ENCODE results near the gene TMOD2. TPM values are rescaled to one million over a fixed set of nuclear protein-coding genes. Genes with fewer than 3 reads are reported as not detected.

The TMOD2 gene
- total RNA-seq, 2 experiments from 2014 or later = 0.44 TPM; not detected in 1

DNA sequence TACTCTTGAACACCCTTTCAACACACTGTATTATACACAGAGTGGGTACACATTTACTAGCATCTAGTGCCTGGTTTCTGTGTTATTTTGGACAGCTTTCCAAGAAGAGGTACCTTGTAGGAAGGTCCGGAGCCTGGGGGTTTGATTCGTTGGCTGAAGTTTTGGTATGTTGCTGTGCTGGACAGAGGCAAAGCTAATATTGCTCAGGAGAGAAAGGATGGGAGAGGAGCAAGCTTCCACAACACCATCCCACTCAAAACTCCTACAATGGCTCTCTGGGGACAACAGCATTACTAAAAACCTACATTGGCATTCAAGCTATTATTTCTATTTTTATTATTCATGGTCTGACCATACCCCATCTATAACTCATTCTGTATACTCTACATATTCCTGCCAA lies 12.8 kb upstream of the TMOD2 start:
- no peak overlapping the region for H3K4me3 ChIP-seq (ENCODE audit: low read depth, low read length, poor library complexity, severe bottlenecking)

DNA sequence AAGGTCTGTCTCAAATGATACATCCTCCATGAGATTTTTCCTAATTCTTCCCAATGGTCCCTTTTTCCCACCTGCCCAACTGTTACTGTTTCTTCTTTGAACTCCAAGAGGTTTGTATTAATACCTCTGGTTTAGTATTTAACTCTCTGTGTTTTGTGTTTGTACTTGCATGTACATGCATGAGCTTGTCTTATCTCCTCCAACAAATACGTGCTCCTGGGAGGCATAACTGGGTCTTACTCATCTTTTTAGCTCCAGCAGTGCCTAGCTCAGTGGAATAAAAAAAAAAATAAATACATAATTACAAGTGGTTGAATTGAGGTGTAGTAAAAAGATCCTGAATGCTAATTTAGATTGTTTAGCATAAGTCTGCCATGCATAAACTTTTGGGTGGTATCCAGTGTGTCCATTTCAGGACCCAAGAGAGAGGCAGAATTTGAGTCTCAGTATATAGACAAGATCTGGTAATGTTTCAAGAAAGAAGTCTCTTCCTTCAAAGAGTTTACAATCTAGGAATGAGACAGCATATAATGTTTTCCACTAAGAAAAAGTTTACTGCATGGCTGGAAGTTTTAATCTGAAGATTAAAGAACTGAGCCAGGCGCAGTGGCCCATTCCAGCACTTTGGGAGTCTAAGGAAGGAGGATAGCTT lies 12.2 kb upstream of the TMOD2 start:
- H3K4me1 ChIP-seq (ENCODE audit: insufficient read depth, low read length, poor library complexity, severe bottlenecking) = no peaks in the 10 kb centered on the region
- TF ChIP-seq, protein P1, sequence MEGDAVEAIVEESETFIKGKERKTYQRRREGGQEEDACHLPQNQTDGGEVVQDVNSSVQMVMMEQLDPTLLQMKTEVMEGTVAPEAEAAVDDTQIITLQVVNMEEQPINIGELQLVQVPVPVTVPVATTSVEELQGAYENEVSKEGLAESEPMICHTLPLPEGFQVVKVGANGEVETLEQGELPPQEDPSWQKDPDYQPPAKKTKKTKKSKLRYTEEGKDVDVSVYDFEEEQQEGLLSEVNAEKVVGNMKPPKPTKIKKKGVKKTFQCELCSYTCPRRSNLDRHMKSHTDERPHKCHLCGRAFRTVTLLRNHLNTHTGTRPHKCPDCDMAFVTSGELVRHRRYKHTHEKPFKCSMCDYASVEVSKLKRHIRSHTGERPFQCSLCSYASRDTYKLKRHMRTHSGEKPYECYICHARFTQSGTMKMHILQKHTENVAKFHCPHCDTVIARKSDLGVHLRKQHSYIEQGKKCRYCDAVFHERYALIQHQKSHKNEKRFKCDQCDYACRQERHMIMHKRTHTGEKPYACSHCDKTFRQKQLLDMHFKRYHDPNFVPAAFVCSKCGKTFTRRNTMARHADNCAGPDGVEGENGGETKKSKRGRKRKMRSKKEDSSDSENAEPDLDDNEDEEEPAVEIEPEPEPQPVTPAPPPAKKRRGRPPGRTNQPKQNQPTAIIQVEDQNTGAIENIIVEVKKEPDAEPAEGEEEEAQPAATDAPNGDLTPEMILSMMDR (conservative IDR thresholded peaks at IDR 0.05; ENCODE audit: low read length) = no peak
- 0 out of 2 replicates have a peak, but pooled peaks have one; percentile 2 for TF ChIP-seq EZH2phosphoT487 (IDR thresholded peaks at IDR 0.05; ENCODE audit: borderline replicate concordance, low read depth, low read length)
- H2AFZ ChIP-seq (ENCODE audit: low read length) = no peak overlapping the region
- POLR2A ChIA-PET = interaction anchor here (0.6 kb wide), 1 partner anchor 633 kb away, joined by 4 read pairs; no protein-coding TSS in a partner anchor
- no peaks in the 10 kb centered on the region for H3K9me3 ChIP-seq (ENCODE audit: low read length)
- no peaks in the 10 kb centered on the region for H4K20me1 ChIP-seq (ENCODE audit: insufficient read depth, low read length)
- intact Hi-C loops (cut with micrococcal nuclease; ENCODE audit: unreplicated experiment) = loop anchor here (10.0 kb wide), 1 partner anchor 84 kb away; no protein-coding TSS in a partner anchor
- H3K79me2 ChIP-seq (ENCODE audit: insufficient read depth, low read depth, low read length) = no peaks in the 10 kb centered on the region
- H3K9me2 ChIP-seq (ENCODE audit: insufficient read depth, low read length) = no peaks in the 10 kb centered on the region
- H3K27ac ChIP-seq (ENCODE audit: low read depth, low read length, poor library complexity, severe bottlenecking) = no peak overlapping the region
- H3K4me3 ChIP-seq (ENCODE audit: low read depth, low read length, poor library complexity, severe bottlenecking) = no peak overlapping the region
- CTCF ChIA-PET (ENCODE audit: unreplicated experiment) = no interaction called here
- no peaks in the 10 kb centered on the region for H3K36me3 ChIP-seq (ENCODE audit: insufficient read depth, low read length)
- no peak for DNase-seq (ENCODE audit: low spot score)
- BruUV-seq (replicated peaks) = no TSS peak
- no peak overlapping the region for H3K4me2 ChIP-seq (ENCODE audit: low read length)

More for the DNA sequence above, 12.8 kb upstream of the TMOD2 start:
- intact Hi-C loops (cut with micrococcal nuclease; ENCODE audit: unreplicated experiment) = loop anchor here (10.0 kb wide), 1 partner anchor 84 kb away; no protein-coding TSS in a partner anchor
- H3K4me1 ChIP-seq (ENCODE audit: insufficient read depth, low read length, poor library complexity, severe bottlenecking) = no peaks in the 10 kb centered on the region
- no peak overlapping the region for H3K4me2 ChIP-seq (ENCODE audit: low read length)
- H3K36me3 ChIP-seq (ENCODE audit: insufficient read depth, low read length) = no peaks in the 10 kb centered on the region
- TF ChIP-seq EZH2phosphoT487 (IDR thresholded peaks at IDR 0.05; ENCODE audit: borderline replicate concordance, low read depth, low read length) = no peak
- TF ChIP-seq, protein P1 (conservative IDR thresholded peaks at IDR 0.05; ENCODE audit: low read length) = no peak
- H2AFZ ChIP-seq (ENCODE audit: low read length) = no peak overlapping the region
- H3K9me2 ChIP-seq (ENCODE audit: insufficient read depth, low read length) = no peaks in the 10 kb centered on the region
- H3K27ac ChIP-seq (ENCODE audit: low read depth, low read length, poor library complexity, severe bottlenecking) = no peak overlapping the region
- ChIA-PET POLR2A (interaction anchor here (0.6 kb wide), 1 partner anchor 632 kb away, joined by 4 read pairs; no protein-coding TSS in a partner anchor), CTCF (ENCODE audit: unreplicated experiment) (no interaction called here)
- H3K9me3 ChIP-seq (ENCODE audit: low read length) = no peaks in the 10 kb centered on the region
- no peaks in the 10 kb centered on the region for H4K20me1 ChIP-seq (ENCODE audit: insufficient read depth, low read length)
- no peak for DNase-seq (ENCODE audit: low spot score)
- H3K79me2 ChIP-seq (ENCODE audit: insufficient read depth, low read depth, low read length) = no peaks in the 10 kb centered on the region
- no TSS peak for BruUV-seq (replicated peaks)

DNA sequence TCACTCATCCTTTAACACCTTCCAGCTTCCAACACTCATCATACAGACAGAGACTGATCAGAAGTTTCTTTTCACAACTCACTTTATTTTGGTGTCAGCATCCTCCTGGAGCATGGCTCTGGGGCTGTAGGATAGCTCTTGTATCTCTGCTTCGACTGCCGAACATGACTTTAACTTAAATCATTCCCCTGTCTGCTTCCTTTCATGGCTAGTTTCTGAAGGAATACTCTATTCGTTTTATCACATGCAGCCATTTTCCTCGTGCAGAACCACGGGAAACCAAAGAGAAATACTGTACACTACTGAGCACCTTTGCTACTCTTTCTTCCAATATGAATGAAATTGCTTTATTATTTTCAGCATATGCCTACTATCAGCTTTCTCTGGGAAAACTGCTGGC lies 2.1 kb upstream of the TMOD2 start:
- H4K20me1 ChIP-seq (ENCODE audit: insufficient read depth, low read length) = no peaks in the 10 kb centered on the region
- BruUV-seq (replicated peaks) = no TSS peak
- intact Hi-C loops (cut with micrococcal nuclease; ENCODE audit: unreplicated experiment) = no loop called here
- no peak overlapping the region for H3K4me3 ChIP-seq (ENCODE audit: low read depth, low read length, poor library complexity, severe bottlenecking)
- no peaks in the 10 kb centered on the region for H3K9me2 ChIP-seq (ENCODE audit: insufficient read depth, low read length)
- H3K4me2 ChIP-seq (ENCODE audit: low read length) = no peak overlapping the region
- no peak overlapping the region for H3K27ac ChIP-seq (ENCODE audit: low read depth, low read length, poor library complexity, severe bottlenecking)
- no peaks in the 10 kb centered on the region for H3K4me1 ChIP-seq (ENCODE audit: insufficient read depth, low read length, poor library complexity, severe bottlenecking)
- no peak overlapping the region for H2AFZ ChIP-seq (ENCODE audit: low read length)
- CTCF ChIA-PET (ENCODE audit: unreplicated experiment) = no interaction called here
- H3K79me2 ChIP-seq (ENCODE audit: insufficient read depth, low read depth, low read length) = no peaks in the 10 kb centered on the region
- no peak for TF ChIP-seq EZH2phosphoT487 (IDR thresholded peaks at IDR 0.05; ENCODE audit: borderline replicate concordance, low read depth, low read length)
- TF ChIP-seq, protein P1 (conservative IDR thresholded peaks at IDR 0.05; ENCODE audit: low read length) = no peak
- POLR2A ChIA-PET = no interaction called here
- DNase-seq (ENCODE audit: low spot score) = no peak
- H3K36me3 ChIP-seq (ENCODE audit: insufficient read depth, low read length) = no peaks in the 10 kb centered on the region
- no peaks in the 10 kb centered on the region for H3K9me3 ChIP-seq (ENCODE audit: low read length)

All from OCI-LY7 (cell line).